Loucy (cell line): ENCODE results near the gene RPRD1A.

Source experiments
- EZH2phosphoT487 ChIP-seq: fragments of 200-600 bp; IDR thresholded peaks from 2 replicates; pipeline ENCODE4 v1.6.1; 2018; ENCODE audit warnings: antibody characterized with exemption, mild to moderate bottlenecking, moderate library complexity, borderline replicate concordance
- TF ChIP-seq, protein P1 (sequence below): fragments of 200-600 bp; sonication (generic); conservative IDR thresholded peaks from 2 replicates; pipeline ENCODE4 v1.5.1; 2014; ENCODE audit warnings: mild to moderate bottlenecking, antibody characterized with exemption, low read length

DNA sequence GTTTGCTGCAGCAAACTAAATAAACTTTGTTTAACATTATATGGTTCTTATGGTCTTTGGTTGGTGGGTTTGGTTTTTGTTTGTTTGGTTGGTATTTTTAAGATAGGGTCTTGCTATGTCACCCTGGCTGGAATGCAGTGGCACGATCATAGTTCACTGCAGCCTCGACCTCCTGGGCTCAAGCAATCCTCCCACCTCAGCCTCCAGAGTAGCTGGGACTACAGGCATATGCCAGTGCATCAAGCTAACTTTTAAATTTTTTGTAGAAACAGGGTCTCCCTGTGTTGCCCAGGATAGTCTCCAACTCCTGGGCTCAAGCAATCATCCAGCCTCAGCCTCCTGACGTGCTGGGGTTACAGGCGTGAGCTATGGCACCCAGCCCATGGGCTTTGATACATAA lies 7.1 kb upstream of the RPRD1A start:
- TF ChIP-seq, protein P1, sequence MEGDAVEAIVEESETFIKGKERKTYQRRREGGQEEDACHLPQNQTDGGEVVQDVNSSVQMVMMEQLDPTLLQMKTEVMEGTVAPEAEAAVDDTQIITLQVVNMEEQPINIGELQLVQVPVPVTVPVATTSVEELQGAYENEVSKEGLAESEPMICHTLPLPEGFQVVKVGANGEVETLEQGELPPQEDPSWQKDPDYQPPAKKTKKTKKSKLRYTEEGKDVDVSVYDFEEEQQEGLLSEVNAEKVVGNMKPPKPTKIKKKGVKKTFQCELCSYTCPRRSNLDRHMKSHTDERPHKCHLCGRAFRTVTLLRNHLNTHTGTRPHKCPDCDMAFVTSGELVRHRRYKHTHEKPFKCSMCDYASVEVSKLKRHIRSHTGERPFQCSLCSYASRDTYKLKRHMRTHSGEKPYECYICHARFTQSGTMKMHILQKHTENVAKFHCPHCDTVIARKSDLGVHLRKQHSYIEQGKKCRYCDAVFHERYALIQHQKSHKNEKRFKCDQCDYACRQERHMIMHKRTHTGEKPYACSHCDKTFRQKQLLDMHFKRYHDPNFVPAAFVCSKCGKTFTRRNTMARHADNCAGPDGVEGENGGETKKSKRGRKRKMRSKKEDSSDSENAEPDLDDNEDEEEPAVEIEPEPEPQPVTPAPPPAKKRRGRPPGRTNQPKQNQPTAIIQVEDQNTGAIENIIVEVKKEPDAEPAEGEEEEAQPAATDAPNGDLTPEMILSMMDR, result no peak
- TF ChIP-seq EZH2phosphoT487, result no peak
